ENCODE measurements around the gene ZNF823.

- TF ChIP-seq CEBPB (IDR thresholded peaks at IDR 0.05): no peak
- no peak for TF ChIP-seq YY1 (IDR thresholded peaks at IDR 0.05; ENCODE audit: low read depth)
Measured at GRCh38 chr19:11767633-11768133, 28.9 kb upstream of the ZNF823 start.
